HG03571 (cell line): ENCODE measurements around the gene NDUFS3.
A peak's percentile ranks its signal among the peaks of the same experiment; 100 is the strongest.
"Not testable (repeated sequence)": the region's sequence is repeated elsewhere in the genome, so short reads cannot be mapped to it uniquely, and the experiment has no call there.

Experiments
- ATAC-seq: cut with Tn5 transposase; IDR thresholded peaks from one replicate; pipeline ENCODE4 v1.9.1; 2021; ENCODE audit not compliant: unreplicated experiment

The NDUFS3 gene

GRCh38 chr11:47578524-47579494 lies at the start of gene NDUFS3, which contains the start of gene KBTBD4:
Gene NDUFS3 (plus strand): TSS chr11:47579074. CDS start chr11:47579092, 18 bp downstream.
Gene KBTBD4 (minus strand): TSS chr11:47578970. CDS start chr11:47578951, 19 bp downstream.
- ATAC-seq, result peak; percentile 80

DNA sequence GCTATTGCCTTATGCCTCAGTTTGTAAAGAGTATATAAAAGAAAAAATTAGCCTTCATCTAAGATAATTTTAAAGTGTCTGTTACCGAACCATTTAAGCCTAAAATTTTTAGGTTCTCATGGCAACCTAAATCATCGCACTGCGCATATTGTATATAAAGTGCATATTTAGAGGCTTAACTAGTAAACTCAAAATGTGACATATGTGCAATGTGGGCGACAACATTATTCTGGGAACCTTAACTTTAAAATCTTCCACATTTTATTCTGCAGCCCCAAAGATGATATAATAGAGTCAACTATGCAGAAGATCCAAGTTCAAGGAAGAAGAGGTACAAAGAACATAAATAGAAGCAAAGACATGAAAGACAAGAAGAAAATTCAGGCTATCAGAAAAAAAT lies 48.9 kb upstream of the NDUFS3 start:
- ATAC-seq, result no peak

GRCh38 chr11:47530721-47531120 lies 48.2 kb upstream of the NDUFS3 start:
- not testable (repeated sequence) for ATAC-seq

GRCh38 chr11:47531666-47532065 lies 47.2 kb upstream of the NDUFS3 start:
- ATAC-seq, result no peak

- no peak for ATAC-seq
Observed at GRCh38 chr11:47532597-47533213, 46.2 kb upstream of the NDUFS3 start.

GRCh38 chr11:47533690-47534151 lies 45.2 kb upstream of the NDUFS3 start:
- no peak for ATAC-seq

DNA sequence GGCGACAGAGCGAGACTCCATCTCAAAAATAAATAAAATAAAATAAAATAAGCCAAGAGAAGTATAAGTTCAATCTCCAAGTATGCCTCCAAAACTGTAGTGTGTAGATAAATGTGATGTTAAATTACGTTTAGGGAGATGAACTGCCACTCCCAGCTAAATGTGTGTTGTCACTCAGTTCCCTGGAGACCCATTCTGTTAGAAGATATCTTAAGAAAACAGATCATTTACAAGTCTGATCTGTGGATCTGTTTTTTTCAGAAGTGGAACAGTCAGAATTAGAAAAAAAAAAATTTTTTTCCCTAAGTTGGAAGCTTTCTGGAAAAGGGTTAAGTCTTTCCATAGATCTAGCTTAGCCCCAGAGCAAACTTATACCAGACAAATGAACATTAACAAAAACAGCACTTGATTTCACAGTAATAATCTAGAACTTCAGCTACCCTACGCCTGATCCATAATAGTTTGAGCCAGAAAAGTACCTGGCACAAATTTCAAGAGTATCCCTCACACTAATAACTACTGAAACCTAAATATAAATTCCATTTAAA lies 44.1 kb upstream of the NDUFS3 start:
- no peak for ATAC-seq

DNA sequence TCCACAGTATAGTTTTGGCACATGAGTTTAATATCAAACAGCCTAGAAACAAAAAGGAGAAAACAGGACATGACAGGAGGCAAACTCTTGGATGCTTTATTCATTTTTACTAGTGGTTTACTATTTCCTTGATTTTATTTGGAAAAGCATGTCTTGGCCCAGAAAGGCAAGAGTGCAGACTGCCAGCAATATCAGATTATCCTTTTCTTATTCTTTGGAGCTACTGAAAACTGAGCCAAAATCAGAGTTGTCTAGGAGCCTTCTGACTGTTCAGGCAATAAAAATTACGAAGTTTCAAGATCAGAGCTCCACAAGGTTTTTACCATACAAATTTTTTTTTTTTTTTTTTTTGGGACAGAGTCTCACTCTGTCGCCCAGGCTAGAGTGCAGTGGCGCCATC lies 42.0 kb upstream of the NDUFS3 start:
- no peak for ATAC-seq

- ATAC-seq, result no peak
Observed at GRCh38 chr11:47538741-47539565, 39.9 kb upstream of the NDUFS3 start.

DNA sequence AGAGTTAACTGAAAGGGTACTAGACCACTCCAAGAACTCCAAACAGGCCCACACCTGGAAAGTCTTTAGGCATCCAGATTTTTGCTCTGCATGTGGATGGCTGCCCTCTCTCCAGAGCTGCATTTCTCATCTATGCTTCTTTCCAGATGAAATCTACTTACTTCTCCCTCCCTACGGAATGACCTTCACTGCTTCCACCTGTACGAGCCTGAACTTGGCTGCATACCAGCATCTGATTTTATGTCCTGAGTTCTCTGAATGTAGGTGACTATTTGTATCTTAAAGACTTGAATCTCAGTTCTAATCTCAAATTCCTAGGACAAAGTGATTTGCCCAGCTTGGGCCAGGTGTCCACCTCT lies 39.2 kb upstream of the NDUFS3 start:
- no peak for ATAC-seq

GRCh38 chr11:47541070-47541469 lies 37.8 kb upstream of the NDUFS3 start:
- no peak for ATAC-seq

DNA sequence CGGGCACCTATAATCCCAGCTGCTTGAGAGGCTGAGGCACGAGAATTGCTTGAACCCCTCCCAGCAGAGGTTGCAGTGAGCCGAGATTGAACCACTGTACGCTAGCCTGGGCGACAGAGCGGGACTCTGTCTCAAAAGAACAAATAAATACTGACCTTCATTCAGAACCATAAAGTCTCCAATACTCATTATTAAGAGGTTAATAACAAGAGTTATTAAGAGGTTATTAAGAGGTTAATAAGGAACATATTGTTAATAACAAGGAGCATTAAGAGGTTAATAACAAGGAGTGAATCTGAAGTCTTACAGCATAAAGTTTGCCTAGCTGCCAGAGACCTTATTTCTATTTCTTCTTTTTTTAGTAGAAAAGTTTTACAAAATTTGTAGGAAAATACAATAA lies 33.6 kb upstream of the NDUFS3 start:
- ATAC-seq, result no peak

DNA sequence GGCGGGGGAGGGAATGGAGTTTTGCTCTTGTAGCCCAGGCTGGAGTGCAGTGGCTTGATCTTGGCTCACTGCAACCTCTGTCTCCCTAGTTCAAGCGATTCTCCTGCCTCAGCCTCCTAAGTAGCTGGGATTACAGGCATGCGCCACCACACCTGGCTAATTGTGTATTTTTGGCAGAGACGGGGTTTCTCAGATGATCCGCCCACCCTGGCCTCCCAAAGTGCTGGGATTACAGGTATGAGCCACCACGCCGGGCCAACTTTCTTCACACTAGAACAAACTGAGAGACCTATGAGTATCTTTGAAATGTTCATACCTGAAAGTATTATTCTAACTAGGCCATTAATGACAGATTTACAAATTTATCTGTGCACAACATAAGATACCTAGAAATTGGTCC lies 32.6 kb upstream of the NDUFS3 start:
- ATAC-seq, result not testable (repeated sequence)

DNA sequence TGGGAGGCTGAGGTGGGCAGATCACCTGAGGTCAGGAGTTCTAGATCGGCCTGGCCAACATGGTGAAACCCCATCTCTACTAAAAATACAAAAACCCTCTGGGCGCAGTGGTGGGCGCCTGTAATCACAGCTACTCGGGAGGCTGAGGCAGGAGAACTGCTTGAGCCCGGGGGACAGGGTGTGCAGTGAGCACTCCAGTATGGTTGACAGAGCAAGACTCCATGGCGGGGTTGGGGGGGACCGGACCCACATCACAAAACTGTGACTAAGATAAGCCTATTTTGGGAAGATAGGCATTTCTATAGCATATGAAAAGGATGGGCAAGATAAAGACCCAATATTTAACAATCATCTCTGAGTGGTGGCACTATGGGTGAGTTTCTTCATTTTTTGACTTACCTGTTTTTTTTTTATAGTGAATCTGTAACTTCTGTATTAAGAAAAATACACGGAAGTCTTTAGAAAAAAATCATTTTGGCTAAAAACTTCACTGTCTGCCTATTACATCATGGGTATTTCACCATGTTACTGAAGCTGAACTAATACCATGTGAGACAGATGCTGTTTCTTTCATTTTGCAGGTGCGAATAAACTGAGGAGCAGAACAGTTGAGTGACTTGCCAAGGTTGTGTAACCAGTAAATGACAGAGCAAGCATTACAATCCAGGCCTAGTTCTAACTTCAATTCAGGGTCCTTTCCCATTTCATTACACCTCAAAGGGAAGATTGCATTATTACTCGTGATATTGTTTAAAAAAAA lies 28.4 kb upstream of the NDUFS3 start:
- no peak for ATAC-seq

DNA sequence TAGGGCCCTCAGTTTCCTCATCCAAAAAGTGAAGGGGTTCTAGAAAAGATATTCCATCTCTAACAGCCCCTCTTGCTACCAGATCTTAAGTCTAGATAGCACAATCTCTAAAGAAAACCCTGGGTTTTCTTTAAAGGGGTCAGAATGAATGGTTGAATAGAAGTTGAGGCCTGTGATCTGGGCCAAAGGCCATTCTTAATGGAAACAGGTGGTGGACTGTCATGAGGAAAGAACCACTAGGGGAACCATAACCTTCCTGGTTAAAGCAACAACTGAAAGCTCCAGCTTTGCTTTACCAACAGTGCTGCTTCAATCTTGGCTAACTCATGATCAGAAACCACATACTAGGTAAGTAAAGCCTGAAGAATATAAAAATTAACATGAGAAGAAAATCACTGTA lies 27.8 kb upstream of the NDUFS3 start:
- no peak for ATAC-seq

- ATAC-seq, result no peak
Observed at GRCh38 chr11:47552056-47552565, 26.8 kb upstream of the NDUFS3 start.

- peak; percentile 91 for ATAC-seq
Observed at GRCh38 chr11:47552566-47553405, 26.1 kb upstream of the NDUFS3 start, which contains the start of gene CELF1. Gene CELF1 (minus strand): TSS chr11:47553132. CDS start chr11:47499523, 53,609 bp downstream.

DNA sequence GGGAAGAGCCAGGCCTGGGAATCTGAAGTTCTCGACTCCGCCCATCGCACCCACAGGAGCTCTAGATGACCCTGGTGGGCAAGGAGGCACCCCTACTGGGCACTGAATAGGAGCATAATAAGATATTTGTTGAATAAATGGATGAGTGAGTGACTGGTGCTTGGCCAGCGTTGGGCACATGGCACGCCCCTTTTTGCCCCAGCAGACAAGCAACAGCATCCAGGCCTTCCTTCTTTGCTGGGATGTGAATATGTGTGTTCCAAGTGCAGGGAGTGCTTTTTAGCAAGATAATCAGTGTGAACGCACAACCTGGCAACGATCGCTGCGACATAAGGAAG lies 25.5 kb upstream of the NDUFS3 start:
- peak; percentile 18 for ATAC-seq

DNA sequence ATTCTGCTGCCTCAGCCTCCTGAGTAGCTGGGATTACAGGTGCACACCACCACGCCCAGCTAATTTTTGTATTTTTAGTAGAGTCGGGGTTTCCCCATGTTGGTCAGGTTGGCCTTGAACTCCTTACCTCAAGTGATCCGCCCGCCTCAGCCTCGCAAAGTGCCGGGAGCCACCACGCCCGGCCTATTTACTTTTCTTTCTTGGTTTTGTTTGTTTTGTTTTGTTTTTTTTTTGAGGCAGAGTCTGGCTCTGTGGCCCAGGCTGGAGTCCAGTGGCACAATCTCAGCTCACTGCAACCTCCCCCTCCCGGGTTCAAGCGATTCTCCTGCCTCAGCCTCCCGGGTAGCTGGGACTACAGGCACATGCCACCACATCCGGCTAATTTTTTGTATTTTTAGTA lies 21.9 kb upstream of the NDUFS3 start:
- not testable (repeated sequence) for ATAC-seq
